GM12865 (cell line): ENCODE results near the gene TMEM150C.

Experiments
- DNase-seq: peaks from one replicate; pipeline ENCODE4 v3.0.0; 2010; ENCODE audit warnings: low read depth
- H3K4me3 ChIP-seq: 2 replicates; pipeline ENCODE4 v1.5.1; 2011; ENCODE audit warnings: mild to moderate bottlenecking, low read depth, low read length, control low read depth
- TF ChIP-seq, protein P1 (sequence below): IDR thresholded peaks from 2 replicates; pipeline ENCODE4 v1.5.1; 2011; ENCODE audit warnings: low read length, control low read depth, low read depth, inconsistent platforms; ENCODE audit not compliant: insufficient read depth; ENCODE audit errors: missing control alignments

The TMEM150C gene

DNA sequence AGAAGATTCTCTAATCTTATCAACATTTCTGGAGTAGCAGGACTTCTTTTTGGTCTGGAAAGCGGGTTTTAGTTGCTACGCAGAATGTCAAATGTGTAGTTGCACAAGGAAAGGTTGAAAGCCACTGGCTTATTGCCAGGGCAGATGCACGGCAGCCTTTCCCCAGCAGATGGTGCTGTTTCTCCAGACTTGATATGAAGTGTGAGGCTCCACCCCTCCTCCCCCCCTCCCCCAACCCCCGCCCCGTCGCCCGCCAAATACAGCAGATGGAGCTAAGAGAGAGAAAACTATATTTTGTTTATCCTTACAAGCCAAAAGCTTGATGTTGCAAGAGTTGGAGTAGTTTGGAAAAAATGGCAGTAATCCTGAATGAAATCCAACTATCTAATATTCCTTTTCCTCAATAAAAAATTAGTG lies 99.4 kb downstream of the TMEM150C start:
- TF ChIP-seq, protein P1, sequence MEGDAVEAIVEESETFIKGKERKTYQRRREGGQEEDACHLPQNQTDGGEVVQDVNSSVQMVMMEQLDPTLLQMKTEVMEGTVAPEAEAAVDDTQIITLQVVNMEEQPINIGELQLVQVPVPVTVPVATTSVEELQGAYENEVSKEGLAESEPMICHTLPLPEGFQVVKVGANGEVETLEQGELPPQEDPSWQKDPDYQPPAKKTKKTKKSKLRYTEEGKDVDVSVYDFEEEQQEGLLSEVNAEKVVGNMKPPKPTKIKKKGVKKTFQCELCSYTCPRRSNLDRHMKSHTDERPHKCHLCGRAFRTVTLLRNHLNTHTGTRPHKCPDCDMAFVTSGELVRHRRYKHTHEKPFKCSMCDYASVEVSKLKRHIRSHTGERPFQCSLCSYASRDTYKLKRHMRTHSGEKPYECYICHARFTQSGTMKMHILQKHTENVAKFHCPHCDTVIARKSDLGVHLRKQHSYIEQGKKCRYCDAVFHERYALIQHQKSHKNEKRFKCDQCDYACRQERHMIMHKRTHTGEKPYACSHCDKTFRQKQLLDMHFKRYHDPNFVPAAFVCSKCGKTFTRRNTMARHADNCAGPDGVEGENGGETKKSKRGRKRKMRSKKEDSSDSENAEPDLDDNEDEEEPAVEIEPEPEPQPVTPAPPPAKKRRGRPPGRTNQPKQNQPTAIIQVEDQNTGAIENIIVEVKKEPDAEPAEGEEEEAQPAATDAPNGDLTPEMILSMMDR = peak; percentile 75
- DNase-seq = peak; percentile 84
- no peak overlapping the region for H3K4me3 ChIP-seq

DNA sequence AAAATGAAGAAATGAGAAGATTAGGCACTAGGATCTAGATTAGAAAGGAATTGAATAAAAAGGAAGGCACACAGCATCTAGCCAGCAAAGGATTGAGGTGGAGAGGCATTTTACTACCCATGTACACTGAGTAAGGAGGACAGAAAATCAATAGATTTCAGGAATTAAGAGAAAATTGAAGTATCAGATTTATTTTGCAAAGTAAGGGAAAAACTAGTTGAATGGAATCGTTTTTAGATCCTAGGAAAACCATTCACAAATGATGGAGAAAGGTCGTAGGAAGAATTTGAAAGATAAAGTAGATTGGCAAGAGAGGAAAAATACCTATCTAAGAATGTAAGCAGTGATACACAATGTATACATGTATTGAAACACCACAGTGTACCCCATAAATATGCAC lies 100.1 kb downstream of the TMEM150C start:
- H3K4me3 ChIP-seq = no peak overlapping the region
- TF ChIP-seq, protein P1 = no peak
- DNase-seq = no peak

DNA sequence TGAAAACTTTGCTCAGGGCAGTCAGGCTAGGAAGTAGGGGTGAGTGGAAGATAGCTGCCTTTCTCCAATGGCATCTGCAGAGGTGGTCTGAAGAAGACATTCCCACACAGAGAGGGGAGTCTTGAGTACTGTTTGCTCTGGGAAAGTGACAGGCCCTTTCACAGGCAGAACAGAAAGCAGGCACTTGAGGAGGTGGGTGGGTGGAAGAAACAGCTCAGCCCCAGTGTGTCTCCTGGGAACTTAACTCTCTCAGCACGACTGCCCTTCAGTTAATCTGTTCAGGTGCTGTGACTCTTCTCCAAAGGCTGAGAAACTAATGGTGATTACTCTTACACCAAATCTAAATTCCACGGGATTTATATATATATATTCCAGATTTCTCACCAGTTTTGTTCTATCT lies 103.1 kb downstream of the TMEM150C start:
- H3K4me3 ChIP-seq = no peak overlapping the region
- DNase-seq = no peak
- TF ChIP-seq, protein P1 = no peak

DNA sequence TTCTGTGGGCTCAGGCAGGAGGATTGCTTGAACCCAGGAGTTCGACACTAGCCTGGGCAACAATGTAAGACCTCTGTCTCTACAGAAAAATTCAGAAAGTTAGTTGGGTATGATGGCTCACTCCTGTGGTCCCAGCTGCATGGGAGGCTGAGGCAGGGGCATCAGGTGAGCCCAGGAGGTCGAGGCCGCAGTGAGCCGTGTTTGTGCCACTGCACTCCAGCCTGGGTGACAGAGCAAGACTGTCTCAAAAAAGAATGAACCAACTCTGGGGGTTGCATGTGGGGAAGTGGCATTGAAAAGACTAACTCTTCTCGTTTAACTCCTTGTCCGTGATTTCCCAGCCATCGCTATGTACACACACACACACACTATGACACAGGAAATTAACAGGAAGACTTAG lies 104.5 kb downstream of the TMEM150C start:
- TF ChIP-seq, protein P1 = no peak
- no peak overlapping the region for H3K4me3 ChIP-seq
- DNase-seq = no peak

DNA sequence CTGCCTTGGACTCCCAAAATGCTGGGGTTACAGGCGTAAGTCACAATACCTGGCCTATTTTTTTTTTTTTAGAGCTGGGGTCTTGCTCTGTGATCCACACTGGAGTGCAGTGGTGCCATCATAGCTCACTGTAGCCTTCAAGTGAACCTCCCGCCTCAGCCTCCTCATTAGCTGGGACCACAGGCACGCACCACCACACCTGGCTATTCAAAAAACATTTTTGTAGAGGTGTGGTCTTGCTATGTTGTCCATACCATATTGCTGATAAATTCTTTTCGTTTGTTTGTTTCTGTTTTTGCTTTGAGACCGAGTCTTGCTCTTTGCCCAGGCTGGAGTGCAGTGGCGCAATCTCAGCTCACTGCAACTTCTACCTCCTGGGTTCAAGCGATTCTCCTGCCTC lies 109.8 kb downstream of the TMEM150C start:
- DNase-seq = no peak
- no peak overlapping the region for H3K4me3 ChIP-seq
- TF ChIP-seq, protein P1 = no peak

DNA sequence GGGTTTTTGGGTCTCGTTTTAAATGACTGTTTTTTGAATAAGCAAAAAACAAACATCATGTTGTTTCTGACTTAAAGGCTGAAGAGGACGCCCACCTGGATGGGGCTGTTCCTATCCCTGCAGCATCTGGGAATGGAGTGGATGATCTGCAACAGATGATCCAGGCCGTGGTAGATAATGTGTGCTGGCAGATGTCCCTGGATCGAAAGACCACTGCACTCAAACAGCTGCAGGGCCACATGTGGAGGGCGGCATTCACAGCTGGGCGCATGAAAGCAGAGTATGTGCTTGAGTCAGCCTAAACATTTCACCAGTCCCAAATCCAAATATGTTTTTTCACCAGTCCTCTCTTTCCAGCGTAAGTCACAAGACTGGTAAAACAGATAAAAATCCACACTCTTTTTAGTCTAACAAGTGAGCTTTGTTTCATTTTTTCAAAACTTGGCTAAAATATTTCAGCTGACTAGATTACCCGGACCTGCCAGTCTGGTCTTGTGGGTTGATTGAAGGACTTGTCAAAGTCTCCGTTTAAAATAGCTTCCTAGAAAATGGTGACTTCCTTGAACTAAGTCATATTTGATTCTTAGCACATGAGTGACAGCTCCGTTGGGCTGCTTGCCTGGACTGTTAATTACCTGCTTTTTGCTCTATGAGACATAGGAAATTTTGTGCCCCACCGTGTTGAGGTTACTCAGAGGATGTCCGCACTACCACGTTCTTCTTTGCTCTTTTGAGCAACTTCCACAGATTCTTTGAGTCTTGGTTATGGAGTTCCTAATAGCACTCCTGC lies 110.6 kb downstream of the TMEM150C start:
- DNase-seq = no peak
- H3K4me3 ChIP-seq = no peak overlapping the region
- TF ChIP-seq, protein P1 = no peak

DNA sequence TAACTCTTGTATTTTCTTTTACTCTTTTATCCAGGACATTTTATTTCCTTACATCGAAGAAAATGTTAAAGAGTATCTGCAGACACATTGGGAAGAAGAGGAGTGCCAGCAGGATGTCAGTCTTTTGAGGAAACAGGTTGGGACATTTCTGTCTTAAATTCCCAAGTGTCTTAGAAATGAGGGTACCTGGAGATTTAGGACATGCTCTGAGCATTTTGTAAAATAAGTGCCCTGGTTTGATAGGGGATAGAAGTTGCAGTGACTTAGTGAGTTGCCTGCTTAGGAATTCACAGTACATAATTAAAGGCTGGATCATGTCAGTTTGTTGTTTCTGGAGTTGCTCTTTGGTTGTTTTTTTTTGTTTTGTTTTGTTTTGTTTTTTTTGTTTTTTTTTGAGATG lies 113.9 kb downstream of the TMEM150C start:
- H3K4me3 ChIP-seq = no peak overlapping the region
- TF ChIP-seq, protein P1 = no peak
- DNase-seq = no peak
